Heart right ventricle (tissue), 16 donors: ENCODE measurements around the gene ARMC7. TPM values are rescaled to one million over a fixed set of nuclear protein-coding genes. Genes with fewer than 3 reads are reported as not detected.

Experiments
- ATAC-seq, 8 donors: fragments of 200-7000 bp; cut with Tn5 transposase; one replicate each; pipeline ENCODE4 v1.9.1; 2020; ENCODE audit warnings: mild to moderate bottlenecking in 8 of 8, moderate library complexity in 8 of 8, moderate number of reproducible peaks in 1 of 8
- DNase-seq, 2 donors: peaks; one replicate each; pipeline ENCODE4 v3.0.0-alpha.2; 2020
- H3K27ac ChIP-seq, 10 donors: fragments of 200-600 bp; sonication (generic) in 2 of 10; one replicate each; pipeline versions ENCODE4 v1.5.0 to v1.8.0; 2020 to 2022; ENCODE audit warnings: mild to moderate bottlenecking in 3 of 10
- H3K27me3 ChIP-seq, 7 donors: fragments of 200-600 bp; one replicate each; pipeline ENCODE4 v1.8.0; 2021 to 2022; ENCODE audit warnings: mild to moderate bottlenecking in 2 of 7
- H3K36me3 ChIP-seq, 9 donors: fragments of 200-600 bp; sonication (generic) in 1 of 9; one replicate each; pipeline versions ENCODE4 v1.5.0 to v1.8.0; 2020 to 2022; ENCODE audit warnings: mild to moderate bottlenecking in 2 of 9
- H3K4me1 ChIP-seq, 9 donors: fragments of 200-600 bp; sonication (generic) in 1 of 9; one replicate each; pipeline versions ENCODE4 v1.5.0 to v1.8.0; 2020 to 2022; ENCODE audit warnings: mild to moderate bottlenecking in 4 of 9
- H3K4me3 ChIP-seq, 10 donors: fragments of 200-600 bp; sonication (generic) in 2 of 10; one replicate each; pipeline versions ENCODE4 v1.5.0 to v1.8.0; 2020 to 2022; ENCODE audit warnings: mild to moderate bottlenecking in 7 of 10, moderate library complexity in 2 of 10
- H3K9me3 ChIP-seq, 11 donors: fragments of 200-600 bp in 10 of 11; sonication (generic) in 2 of 11; one replicate each; pipeline versions ENCODE4 v1.5.0 to v1.8.0; 2013 to 2022; ENCODE audit warnings: mild to moderate bottlenecking in 2 of 11, control low read depth in 1 of 11, moderate library complexity in 1 of 11
- WGBS, 2 donors: extraction: QIAGEN DNeasy Blood & Tissue Kit; methylation state at CpG; one replicate each; pipeline ENCODE4 v1.1.7; 2013; ENCODE audit warnings: inconsistent platforms in 1 of 2; 5-methylcytosine and 5-hydroxymethylcytosine counted together
- intact Hi-C, 10 donors: fragments of 100-400 bp; cut with DNase I; formaldehyde crosslinking; loops; one replicate each; pipeline versions ENCODE4 v1.11.1 to v1.14.2; 2022
- polyA plus RNA-seq, 2 donors: library from polyadenylated mRNA; stranded (reverse); fragments of 200-250 nt; gene quantifications; one replicate each; pipeline ENCODE4 v1.2.3, GENCODE V29; 2013
- total RNA-seq, 10 donors: library from RNA; stranded (reverse); fragmentation: NEBNext Ultra II Directional in 3 of 10; extraction: Animal tissue kit (Norgen Biotek cat#: 25700) in 3 of 10; gene quantifications; one replicate each; pipeline versions ENCODE4 v1.2.1 to v1.2.4, GENCODE V29; 2021 to 2023
- TF ChIP-seq, protein P1 (sequence below), 9 donors: fragments of 200-600 bp; sonication (generic) in 2 of 9; IDR thresholded peaks; one replicate each; pipeline versions ENCODE4 v1.5.0 to v1.8.0; 2021 to 2022; ENCODE audit warnings: antibody characterized with exemption in 9 of 9, mild to moderate bottlenecking in 5 of 9, moderate library complexity in 1 of 9
- donor health status: Arrhythmogenic right ventricular cardiomyopathy.
- donor health status: ischemic (EF 13 %, LVEDD 7.1; RV severe dilation, severe dysfunction).
- donor health status: healthy with polysubstance abuse.
- donor health status: DM: no; HTN: yes; CAD: no.
- donor health status: DM: no; HTN: no; CAD: no.
- donor health status: ischemic (EF 25% LVEDD 6.9; RV normal size, moderate dysfunction).
- donor health status: ischemic (EF 25% LVEDD 5.7; RV mildly dilated, moderate dysfunction).
- donor health status: healthy.
- donor health status: DM: yes; HTN: yes; CAD: no.
- donor health status: Ischemic cardiomyopathy.
- donor health status: ischemic (EF 35%, LVEDD 5.7; RV mildly dilated, moderate dysfunction).
- donor health status: nonischemic (EF 11% LVEDD 7.7; RV severe dilation, severe dysfunction).
- donor health status: DM: yes; HTN: yes; CAD: no.
- donor health status: PGD.
- donor health status: ischemic (EF 29% LVEDD 5.4; RV normal size, mild dysfunction).
- donor health status: nonischemic (EF 23%, LVEDD 6.1; RV moderate dilation, normal function).

Gene ARMC7
- total and polyA plus RNA-seq, 12 donors = 3.1 to 7.9 (median 5.2) TPM

DNA sequence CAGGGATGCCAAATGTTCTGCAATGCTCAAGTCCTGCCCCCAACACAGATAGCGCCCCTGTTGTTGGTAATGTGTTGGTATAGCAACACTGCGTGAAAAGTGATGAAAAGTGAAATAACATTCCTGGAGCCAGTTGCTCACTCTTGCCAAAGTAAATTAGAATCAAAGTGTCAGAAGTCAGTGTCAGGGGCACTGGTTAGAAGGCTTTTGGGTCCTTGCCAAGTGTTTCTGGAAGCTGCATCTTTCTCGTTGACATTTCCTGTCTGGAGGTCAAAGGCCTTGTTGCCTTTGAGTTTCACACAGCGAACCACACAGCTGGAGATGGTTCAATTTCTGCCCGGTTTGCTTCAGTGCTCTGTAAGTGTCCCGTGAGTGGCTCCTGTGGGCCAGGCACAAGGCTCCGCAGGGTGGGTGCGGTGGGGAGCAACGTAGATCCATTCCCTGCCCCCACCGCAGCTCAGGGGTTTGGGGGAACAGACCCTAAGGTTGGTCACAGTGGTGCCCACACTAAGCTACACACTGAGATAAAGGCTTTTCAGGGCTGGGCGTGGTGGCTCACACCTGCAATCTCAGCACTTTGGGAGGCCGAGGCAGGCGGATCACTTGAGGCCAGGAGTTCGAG is 25.6 kb upstream of the ARMC7 start:
- intact Hi-C loops = no loop called here
- Histone ChIP-seq H3K9me3 (no peaks in the 10 kb centered on the region), H3K36me3 (no peaks in the 10 kb centered on the region), H3K4me3 (no peak overlapping the region), H3K4me1 (peaks cover 8 to 44% (median 29%) of the 10 kb centered on the region in 9 donors), H3K27me3 (no peaks in the 10 kb centered on the region), H3K27ac (no peak overlapping the region)
- DNase-seq (no peak), ATAC-seq (no peak)
- TF ChIP-seq, protein P1, sequence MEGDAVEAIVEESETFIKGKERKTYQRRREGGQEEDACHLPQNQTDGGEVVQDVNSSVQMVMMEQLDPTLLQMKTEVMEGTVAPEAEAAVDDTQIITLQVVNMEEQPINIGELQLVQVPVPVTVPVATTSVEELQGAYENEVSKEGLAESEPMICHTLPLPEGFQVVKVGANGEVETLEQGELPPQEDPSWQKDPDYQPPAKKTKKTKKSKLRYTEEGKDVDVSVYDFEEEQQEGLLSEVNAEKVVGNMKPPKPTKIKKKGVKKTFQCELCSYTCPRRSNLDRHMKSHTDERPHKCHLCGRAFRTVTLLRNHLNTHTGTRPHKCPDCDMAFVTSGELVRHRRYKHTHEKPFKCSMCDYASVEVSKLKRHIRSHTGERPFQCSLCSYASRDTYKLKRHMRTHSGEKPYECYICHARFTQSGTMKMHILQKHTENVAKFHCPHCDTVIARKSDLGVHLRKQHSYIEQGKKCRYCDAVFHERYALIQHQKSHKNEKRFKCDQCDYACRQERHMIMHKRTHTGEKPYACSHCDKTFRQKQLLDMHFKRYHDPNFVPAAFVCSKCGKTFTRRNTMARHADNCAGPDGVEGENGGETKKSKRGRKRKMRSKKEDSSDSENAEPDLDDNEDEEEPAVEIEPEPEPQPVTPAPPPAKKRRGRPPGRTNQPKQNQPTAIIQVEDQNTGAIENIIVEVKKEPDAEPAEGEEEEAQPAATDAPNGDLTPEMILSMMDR (IDR thresholded peaks at IDR 0.05) = no peak
- 55 to 57% methylated on average over 14 of the region's 14 CpGs for WGBS, 2 donors

DNA sequence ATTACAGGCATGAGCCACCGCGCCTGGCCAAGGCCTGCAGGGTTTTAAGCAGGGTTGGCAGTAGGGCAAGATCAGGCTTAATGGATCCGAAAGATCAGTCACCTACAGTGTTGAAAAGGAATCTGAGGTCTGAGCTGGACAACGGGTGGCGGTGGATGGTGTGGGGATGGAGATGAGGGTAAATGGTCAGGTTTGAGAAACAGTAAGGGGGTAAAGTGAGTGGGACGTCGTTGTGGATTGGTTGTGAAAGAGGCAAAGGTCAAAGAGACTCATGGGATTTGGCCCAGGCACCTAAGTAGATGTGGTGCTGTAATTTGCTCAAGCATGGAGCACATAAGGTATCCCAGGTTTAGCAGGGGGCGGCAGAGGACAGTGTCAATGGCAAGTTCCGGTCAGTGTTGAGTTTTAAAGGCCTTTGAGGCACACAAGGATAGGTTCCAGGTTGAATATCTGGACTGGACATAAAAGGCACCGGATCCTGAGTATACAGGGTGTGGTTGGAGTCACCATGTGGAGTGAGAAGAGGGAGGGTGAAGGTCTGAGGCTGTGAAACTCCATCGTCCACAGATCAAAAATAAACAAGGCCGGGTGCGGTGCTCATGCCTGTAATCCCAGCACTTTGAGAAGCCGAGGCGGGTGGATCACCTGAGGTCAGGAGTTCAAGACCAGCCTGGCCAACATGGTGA is 23.1 kb upstream of the ARMC7 start:
- Histone ChIP-seq H3K27ac (peak overlapping the region in 7 of 10 donors; percentile 68 to 95 (median 92)), H3K4me3 (peak overlapping the region in 2 of 10 donors; percentile 73 to 77), H3K9me3 (no peaks in the 10 kb centered on the region), H3K4me1 (peaks cover 13 to 57% (median 35%) of the 10 kb centered on the region in 9 donors), H3K36me3 (no peaks in the 10 kb centered on the region), H3K27me3 (no peaks in the 10 kb centered on the region)
- DNase-seq (no peak), ATAC-seq (no peak)
- TF ChIP-seq, protein P1 (IDR thresholded peaks at IDR 0.05) = no peak
- 84 to 86% methylated on average over 15 of the region's 15 CpGs for WGBS, 2 donors
- intact Hi-C loops = no loop called here

DNA sequence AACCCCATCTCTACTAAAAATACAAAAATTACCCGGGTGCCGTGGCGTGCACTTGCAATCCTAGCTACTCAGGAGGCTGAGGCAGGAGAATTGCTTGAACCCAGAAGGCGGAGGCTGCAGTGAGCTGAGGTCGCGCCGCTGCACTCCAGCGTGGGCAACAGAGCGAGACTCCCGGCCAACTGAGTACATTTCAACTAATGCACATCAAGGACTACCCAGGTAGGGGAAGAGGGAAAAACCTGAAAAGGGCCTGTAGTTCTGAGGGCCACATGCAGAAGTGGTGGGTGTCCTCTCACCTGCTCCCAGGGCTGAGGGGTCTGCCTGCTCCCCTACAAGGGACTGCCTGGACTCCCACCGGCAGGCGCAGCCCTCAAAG is 22.6 kb upstream of the ARMC7 start:
- Histone ChIP-seq H3K27ac (peak overlapping the region in 9 of 10 donors; percentile 68 to 98 (median 94)), H3K4me1 (peaks cover 14 to 60% (median 37%) of the 10 kb centered on the region in 9 donors), H3K4me3 (peak overlapping the region; percentile 24 to 88 (median 66)), H3K27me3 (no peaks in the 10 kb centered on the region), H3K36me3 (no peaks in the 10 kb centered on the region), H3K9me3 (no peaks in the 10 kb centered on the region)
- TF ChIP-seq, protein P1 (IDR thresholded peaks at IDR 0.05) = no peak
- ATAC-seq (peak in 1 of 8 donors; percentile 0), DNase-seq (no peak)
- 71 to 77% methylated on average over 12 of the region's 12 CpGs for WGBS, 2 donors
- intact Hi-C loops = no loop called here

DNA sequence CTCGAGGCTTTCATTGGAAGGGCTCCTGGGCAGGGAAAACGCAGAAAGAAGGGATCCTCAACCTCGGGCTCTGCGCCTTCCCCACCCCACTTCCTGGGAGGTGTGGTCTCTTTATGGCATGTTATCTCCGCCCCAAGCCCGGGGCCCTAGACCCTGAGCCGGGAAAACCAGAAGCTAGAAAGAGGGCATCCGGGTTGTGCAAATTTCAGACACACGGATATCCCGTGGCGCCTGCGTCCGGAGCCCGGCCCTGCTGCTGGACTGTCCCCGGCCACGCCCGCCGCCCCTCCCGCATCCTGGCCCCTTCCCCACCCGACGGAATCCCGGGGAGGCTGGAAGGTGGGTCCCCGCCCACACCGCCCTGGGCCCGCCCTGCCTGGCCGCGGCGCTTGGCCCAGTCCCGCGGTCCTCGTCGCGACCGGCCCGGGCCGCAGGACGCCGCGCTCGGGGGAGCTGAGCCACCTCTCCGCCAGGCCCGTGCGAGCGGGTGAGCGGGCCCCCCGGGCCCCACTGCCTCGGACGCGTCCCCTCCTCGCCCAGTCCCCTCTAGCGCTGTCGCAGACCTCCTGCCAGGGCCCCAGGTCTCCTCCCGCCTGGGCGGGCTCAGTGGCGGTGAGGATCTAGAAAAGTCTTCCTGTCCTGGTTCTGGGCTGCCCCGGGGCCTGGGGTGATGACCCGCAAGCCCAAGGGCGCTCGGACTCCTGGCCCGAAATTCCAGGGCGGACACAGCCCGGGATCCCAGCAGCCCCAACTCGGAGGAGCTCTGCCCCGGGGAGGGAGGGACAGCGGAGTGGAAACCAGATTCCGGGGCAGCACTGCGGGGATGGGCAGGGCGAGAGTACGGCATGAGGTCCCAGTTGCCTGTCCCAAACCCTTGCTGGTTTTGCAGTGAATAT is 22.0 kb upstream of the ARMC7 start, which contains the start of gene SLC16A5:
TSS of gene SLC16A5 (plus strand) at position 397 of the 896 bp plus-strand sequence. CDS start 5,683 bp downstream, outside the sequence.
- TF ChIP-seq, protein P1 (IDR thresholded peaks at IDR 0.05) = no peak
- peaks cover 14 to 60% (median 37%) of the 10 kb centered on the region in 9 donors for H3K4me1 ChIP-seq
- WGBS, 2 donors = 4 to 5% methylated on average over 61 to 69 of the region's 69 CpGs

More for the DNA sequence above, 22.0 kb upstream of the ARMC7 start, which contains the start of gene SLC16A5:
- intact Hi-C loops = no loop called here
- H3K9me3 ChIP-seq = no peaks in the 10 kb centered on the region
- H3K4me3 ChIP-seq = peak within 1 kb of the TSS; percentile 24 to 88 (median 66)
- H3K27me3 ChIP-seq = no peaks in the 10 kb centered on the region
- ATAC-seq = peak; percentile 91 to 95 (median 94)
- no peaks in the 10 kb centered on the region for H3K36me3 ChIP-seq
- peak within 1 kb of the TSS; percentile 46 to 98 (median 93) for H3K27ac ChIP-seq
- DNase-seq = peak; percentile 89 to 91
